SHP77 (cell line): ENCODE measurements around the gene B4GAT1.
"Not testable (repeated sequence)": the region's sequence is repeated elsewhere in the genome, so short reads cannot be mapped to it uniquely, and the experiment has no call there.

Experiments used
- DNase-seq, 2 experiments: peaks; one replicate each; lab custom pipeline; 2025; lab: John Stamatoyannopoulos, UW

The B4GAT1 gene

DNA sequence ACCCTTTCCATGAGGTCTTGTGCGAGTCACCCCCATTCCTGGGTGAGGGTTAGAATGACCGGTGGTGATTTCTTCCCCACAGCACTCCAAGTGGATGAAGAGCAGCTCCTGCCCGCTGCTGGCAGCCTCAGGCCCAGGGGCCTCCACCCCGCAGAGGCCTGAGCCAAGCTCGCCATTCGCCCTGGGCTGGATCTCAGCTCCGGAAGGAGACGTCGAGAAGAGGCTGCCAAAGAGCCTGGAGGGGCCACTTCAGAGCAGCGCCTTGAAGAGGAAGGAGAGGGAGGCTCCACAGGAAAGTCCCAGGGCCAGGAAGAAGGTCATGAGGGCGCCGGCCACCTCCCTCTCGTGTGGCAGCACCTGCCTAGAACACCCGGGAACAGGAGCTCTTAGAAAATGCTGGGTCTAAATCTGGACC, 15.8 kb upstream of the B4GAT1 start:
- DNase-seq = no peak

- DNase-seq = no peak
Observed at GRCh38 chr11:66362481-66363147, 15.2 kb upstream of the B4GAT1 start.

DNA sequence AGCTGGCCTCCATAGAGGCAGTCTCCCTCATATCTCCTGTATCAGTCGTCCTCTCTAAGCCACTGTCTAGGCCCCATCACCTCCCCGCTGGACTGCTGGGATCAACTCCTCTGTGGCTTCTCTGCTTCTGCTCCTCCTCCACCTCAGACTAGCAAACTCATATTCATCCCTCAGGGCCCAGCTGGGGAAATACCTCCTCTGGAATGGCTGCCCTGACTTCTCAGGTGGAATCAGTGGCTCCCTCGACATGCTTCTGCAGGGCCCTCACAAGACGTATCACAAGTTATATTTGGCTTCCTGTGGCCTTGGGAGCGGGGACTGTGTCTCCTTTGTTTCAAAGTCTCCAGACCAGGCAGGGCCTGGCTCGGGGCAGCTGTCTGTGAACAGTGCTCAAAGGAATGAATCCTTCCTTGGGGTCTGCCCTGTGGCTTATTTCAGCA, 14.1 kb upstream of the B4GAT1 start:
- no peak for DNase-seq

DNA sequence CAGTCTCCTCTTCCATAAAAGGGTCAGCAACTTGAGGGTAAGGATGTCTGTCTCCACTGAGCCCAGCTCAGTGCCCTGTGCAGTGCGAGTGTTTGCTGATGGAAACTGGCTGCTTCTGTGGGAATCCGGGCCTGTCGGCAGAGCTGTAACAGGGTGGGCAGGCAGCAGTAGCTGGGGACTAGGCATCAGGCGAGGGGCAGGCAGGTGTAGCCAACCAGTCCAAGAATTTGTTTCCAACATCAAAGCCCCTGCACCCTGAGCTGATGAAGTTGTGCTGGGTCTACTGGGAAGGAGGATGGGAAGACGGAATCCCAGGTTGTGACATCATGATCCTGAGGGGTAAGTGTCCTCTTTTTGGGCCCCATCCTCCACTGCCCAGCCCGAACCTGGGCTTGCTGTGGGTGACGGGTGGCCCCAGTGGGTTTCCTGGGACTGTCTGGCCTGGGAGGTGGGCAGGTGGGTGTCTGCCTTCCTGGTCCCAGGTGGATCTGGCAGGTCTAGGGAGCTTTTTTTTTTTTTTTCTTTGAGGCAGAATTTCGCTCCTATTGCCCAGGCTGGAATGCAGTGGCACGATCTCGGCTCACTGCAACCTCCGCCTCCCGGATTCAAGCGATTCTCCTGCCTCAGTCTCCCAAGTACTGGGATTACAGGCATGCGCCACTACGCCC, 13.1 kb upstream of the B4GAT1 start:
- DNase-seq = no peak

DNA sequence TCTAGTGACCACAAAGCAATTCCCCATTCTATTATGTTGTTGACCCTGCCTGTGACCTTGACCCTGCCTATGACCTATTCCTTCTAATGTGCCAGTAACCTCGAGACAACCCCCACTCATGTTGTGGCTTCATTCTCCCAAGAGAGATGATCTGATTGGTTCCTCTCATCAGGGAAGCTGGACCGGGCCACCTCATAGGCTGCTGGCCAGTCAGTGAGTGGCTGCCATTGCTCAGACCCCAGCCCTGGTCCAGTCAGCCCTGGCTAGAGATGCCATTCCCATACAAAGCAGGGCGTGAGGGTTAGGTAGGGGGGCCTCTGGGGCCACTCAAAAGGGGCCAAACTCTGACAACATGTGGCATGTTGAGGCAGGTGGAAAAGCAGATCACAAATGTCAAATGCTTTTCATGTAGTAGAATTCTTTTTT, 12.2 kb upstream of the B4GAT1 start:
- no peak for DNase-seq

- DNase-seq = not testable (repeated sequence)
Observed at GRCh38 chr11:66350560-66351235, 3.3 kb upstream of the B4GAT1 start.

GRCh38 chr11:66349084-66349386, 1.6 kb upstream of the B4GAT1 start:
- DNase-seq = no peak

DNA sequence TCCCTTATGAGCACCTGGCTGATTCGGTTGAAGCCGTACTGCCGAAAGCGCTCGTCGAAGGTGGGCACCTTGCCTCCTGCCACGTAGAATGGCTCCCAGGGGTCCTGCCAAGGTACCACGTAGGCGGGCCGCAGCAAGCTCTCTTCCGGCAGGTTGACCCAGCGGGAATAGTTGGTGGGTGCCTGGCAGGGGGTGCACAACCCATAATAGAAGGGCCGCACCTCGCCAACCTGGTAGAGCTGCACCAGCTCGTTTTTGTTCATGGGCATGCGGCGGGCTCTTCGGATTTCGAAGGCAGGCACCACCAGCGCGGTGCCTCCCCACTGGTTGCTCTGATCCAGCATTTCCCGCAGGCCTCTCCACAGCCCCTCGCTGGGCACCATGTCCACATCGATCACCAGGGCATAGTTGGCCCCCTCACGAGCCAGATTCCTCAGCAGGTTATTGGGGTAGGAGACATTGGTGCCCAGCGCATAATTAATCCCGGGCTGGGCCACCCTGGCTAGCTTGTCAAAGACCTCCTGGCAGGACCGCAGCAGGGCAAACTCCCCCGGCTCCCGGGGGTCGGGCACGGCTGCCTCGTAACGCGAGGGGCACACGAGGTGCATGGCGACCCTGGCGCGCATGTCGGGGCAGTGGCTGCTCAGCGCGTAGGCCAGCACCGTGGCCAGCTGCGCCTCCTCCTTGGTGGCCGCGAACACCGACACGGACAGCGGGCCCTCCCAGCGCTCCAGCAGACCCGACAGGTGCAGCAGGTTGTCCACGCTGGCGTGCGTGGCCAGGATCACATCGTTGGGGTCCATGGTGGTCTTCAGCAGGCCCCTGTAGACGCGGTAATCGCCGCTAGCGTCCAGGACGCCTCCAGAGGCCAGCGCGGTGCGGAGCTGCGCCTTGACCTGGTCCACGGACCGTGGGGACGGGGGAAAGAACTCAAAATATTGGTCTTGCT, 679 bp downstream of the B4GAT1 start:
- no peak for DNase-seq

- DNase-seq = no peak
Observed at GRCh38 chr11:66345316-66345649, 2.1 kb downstream of the B4GAT1 start.

DNA sequence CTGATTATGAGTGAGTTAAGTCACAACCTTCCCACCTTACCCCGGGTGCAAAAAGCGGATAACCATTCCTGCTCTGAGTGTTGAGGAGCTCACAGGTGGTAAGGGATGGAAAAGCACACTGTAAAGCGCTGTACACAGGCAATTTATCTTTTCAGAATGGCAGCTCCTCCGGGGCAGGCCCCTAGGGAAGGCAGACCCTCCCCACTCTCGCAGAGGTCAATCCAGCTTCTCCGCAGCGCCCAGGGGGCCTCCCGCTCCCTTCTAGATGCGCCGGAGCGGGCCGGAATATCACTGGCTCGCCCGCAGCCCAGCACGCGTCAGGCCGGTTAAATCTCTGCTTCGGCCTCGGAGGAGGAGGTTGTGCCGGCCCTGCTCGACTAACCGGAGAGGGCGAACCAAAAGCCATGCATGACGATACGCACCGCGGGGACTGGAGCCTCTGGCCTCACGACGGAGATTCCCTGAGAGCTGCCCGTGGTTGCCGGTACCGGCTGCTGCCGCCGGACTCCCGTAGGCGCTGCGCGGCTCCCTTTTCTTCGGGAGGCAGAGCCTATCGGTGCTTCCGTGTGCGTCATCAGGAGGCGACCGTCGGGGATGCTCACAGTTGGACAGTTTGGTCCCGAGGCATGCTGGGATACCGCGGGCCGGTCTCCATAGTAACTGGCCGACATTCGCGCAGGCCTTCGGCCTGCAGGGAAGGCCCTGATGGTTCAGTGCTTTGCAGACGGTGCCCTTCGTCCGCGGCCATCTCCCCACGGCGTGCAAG, 2.7 kb downstream of the B4GAT1 start, which contains the start of gene BRMS1:
Gene BRMS1, minus strand, starts transcription at position 555 of the 766 bp plus-strand sequence. CDS start 2,870 bp downstream, outside the sequence.
- peak; percentile 98 to 99 for DNase-seq

DNA sequence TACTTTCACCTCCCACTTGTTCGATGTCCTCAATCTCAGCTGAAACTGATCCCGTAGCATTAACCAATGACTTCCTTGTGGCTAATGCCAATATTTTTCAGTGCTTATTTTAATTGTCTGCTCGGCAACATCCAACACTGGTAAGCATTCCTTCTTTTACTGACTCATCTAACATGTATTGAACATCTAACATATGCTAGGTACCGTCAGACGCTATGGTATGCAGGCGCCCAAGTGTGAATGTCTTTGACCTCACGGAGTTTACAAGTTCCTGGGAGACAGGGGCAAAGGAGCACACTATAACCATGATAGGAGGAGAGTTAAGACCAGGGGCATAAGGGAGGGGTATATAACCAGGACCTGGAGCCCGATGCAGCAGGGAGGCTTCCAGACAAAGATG, 4.3 kb downstream of the B4GAT1 start:
- DNase-seq = no peak

DNA sequence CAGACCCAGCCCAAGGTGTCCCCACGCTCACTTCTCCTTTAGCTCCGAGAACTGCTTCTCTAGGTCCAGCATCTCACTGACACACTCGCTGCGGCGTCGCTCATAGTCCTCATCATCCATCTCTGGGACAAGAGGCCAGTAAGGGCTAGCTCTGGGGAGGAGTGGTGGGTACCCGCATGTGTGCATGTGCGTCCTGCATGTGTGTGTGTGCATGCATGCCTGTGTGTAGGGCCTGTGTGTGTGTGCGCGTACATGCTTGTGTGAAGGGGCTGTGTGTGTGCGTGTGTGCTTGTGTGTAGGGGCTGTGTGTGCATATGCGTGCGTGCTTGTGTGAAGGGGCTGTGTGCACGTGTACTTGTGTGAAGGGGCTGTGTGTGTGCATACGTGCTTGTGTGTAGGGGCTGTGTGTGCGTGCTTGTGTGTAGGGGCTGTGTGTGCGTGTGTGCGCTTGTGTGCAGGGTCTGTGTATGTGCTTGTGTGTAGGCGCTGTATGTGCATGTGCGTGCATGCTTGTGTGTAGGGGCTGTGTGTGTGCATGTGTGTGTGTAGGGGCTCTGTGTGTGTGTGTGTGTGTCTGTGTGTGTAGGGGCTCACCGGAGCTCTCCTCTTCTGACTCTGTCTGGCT, 5.8 kb downstream of the B4GAT1 start:
- DNase-seq = no peak

- no peak for DNase-seq
Observed at GRCh38 chr11:66340596-66341501, 6.6 kb downstream of the B4GAT1 start.

DNA sequence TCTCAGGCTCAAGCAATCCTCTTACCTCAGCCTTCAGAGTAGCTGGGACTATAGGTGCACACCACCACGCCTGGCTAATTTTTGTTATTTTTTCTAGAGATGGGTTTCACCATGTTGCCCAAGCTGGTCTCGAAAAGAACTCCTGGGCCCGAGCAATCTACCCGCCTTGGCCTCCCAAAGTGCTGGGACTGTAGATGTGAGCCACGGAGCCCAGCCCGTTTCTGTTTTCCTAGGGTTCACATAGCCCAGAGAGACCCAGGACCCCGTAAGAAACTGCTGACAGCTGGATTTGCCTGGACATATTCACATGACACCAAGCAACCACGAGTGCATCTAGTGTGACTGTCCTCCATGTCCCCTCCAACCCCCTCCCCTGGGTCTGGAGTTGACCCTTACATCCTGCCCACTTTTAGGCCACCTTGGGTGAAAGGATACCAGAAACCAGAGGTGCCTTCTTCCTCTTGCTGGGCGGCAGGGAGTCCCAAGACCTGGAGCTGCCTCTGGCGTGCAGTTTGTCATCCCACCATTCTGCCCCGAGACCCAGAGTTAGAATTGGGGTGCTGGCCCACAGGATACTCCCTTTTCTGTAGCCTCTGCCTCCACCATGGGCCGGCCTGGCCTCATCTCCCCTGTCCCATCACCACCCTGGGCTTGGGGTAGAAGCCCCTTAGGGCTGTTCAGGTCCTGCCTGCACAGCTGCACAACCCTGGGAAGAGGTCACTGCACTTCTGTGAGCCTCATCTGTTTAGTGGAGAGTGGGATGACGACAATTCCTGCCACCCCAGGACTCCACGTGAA, 7.5 kb downstream of the B4GAT1 start:
- no peak for DNase-seq

- DNase-seq = no peak
Observed at GRCh38 chr11:66339162-66339675, 8.2 kb downstream of the B4GAT1 start.

DNA sequence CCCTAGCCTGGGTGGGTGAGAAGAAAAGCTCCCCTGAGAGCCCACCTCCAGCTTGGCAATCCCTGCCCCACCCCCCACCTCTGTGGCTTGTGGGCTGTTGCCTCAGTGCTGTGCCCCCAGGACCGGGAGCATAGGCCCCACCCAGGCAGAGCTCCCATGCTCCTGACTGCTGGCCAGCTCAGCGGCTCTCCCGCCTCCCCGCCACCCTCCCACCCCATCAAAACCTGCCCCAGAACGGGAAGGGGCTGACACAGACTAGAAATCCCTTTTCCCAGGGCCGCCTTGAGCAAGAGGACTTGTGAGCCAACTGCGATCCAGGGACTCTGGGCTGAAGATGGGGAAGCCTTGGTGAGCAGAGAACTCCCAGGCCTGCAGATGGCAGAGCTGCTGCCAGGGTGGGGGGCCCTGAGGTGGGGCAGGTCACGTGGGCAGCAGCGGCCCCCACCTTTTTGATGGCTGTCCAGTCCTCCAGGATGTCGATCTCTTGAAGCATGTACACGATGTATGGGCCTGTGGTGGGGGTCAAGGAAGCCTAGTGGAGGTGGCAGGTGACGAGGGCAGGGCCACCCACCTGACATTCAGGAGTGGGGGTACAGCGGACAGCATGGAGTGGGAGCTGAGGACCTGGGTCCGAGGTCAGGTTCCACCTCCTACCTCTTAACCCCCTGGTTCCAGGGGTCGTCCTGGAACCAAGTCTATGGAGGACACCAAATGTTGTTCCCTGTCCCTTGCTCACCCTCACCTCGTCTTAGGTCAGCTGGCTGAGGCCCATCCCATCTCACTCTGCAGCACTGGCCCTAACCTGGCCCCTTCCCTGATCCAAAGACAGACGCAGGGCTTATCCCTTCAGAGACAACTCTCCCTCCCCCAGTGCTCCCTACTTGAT, 8.9 kb downstream of the B4GAT1 start:
- DNase-seq = no peak

DNA sequence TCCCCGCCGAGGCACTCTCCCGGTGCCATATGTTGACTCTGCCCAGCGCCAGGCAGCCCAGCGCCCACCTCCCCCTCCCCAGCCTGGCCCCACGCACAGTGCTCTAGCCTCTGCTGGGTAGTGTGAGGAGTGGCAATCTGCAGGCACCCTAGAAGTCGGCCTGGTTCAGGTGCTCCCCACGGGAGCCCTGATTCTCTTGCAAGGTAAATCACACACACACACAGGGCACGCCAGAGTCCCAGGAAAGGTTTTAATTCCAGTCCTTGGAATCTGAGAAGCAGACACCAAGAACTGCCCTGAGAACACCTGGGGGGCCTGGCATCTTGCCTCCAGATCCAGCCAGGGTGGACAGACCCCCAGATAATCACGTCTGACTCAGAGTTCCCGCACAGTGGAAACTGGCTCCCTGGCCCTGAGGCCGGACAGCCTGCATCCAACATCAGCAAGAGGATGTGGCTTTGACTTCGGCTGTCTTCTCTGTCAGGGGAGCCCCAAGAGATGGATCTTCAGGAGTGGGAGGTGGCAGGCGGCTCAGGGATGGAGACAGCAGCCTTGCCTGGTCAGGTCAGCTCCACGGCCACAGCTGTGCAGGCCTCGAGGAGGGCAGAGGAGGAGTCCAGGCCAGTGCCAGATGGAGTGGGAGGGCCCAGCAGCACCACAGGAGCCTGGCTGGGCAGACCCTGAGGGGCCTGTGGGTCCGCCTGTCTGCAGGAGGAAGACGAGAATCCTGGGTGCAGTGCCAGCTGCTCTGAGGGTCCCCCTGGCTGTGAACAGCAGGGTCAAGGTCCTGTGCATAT, 10.1 kb downstream of the B4GAT1 start:
- no peak for DNase-seq
